HG02852 (cell line): ENCODE data around the gene MIGA2.

Source experiments
- ATAC-seq: cut with Tn5 transposase; IDR thresholded peaks from one replicate; pipeline ENCODE4 v1.9.1; 2021; ENCODE audit warnings: mild to moderate bottlenecking, moderate library complexity; ENCODE audit not compliant: unreplicated experiment

Gene MIGA2

DNA sequence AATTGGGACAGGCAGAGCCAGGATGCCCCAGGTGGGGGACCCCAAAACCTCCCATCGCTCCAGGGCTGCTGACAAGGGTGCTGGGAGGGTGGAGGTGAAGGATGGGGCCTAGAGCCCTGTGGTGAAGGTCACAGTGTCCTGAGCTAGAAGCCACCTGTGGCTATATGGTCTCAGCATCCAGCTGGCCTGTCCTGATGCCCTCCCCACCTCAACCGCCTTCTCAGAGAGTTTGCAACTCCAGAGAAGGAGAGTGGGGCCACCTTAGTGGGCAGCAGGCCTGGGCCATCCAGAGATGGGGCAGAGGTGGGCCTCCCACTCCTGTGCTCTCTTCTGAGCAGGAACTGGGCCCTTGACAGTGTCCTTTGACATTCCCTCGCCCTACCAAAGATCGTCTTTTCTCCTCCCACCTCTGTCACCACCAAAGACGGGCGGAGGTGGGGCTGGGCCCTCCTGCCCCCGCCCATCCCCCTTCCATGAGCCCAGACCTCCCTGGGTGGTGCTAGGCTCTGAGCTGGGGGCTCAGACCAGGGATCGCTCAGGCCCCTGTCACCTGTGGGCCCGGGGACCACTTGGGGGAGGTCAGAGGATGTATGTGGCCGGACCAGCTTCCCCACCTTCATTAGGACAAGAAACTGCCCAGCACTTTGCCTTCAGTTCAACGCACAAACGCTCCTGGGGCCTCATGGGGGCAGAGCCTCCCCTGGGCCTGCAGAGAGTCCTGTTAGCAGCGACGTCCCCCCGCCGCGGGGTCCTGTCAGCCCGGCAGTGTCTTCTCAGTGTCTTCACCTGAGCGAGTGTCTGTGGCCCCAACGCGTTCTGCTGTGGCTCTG, 34.5 kb downstream of the MIGA2 start:
- ATAC-seq: no peak

- ATAC-seq: no peak
These were observed 35.2 kb downstream of the MIGA2 start for GRCh38 chr9:129071526-129072126.

- no peak for ATAC-seq
These were observed 35.7 kb downstream of the MIGA2 start for GRCh38 chr9:129072171-129072570.

- no peak for ATAC-seq
These were observed 37.0 kb downstream of the MIGA2 start for GRCh38 chr9:129073404-129073803.

GRCh38 chr9:129074106-129074505, 37.7 kb downstream of the MIGA2 start:
- ATAC-seq: no peak

GRCh38 chr9:129075996-129076639, 39.7 kb downstream of the MIGA2 start:
- ATAC-seq: no peak

DNA sequence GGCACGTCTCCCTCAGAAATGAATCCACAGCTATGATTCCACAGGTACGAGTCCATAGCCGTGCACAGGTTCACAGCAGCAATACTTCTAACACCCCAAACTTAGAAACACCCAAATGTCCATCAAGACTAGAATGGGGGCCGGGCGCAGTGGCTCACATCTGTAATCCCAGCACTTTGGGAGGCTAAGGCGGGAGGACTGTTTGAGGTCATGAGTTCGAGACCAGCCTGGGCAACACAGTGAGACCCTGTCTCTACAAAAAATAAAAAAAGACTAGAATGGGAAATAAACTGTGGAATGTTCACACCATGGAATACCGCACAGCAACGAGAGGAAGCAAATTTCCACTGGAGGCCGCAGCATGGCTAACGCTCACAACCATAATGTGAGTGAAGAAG, 40.2 kb downstream of the MIGA2 start:
- ATAC-seq: no peak

GRCh38 chr9:129077236-129077635, 40.8 kb downstream of the MIGA2 start:
- ATAC-seq: no peak

GRCh38 chr9:129078691-129079503, 42.5 kb downstream of the MIGA2 start:
- no peak for ATAC-seq

DNA sequence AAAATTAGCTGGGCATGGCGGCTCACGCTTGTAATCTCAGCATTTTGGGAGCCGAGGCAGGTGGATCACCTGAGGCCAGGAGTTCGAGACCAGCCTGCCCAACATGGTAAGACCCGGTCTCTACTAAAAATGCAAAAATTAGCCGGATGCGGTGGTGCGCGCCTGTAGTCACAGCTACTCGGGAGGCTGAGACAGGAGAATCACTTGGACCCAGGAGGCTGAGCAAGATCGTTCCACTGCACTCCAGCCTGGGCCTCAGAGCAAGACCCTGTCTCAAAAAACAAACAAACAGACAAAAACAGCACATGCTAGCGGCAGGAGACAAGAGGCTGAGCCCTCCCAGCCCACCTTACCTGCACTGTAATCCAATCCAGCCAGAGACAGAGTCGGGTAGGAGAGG, 43.4 kb downstream of the MIGA2 start:
- ATAC-seq: no peak

- no peak for ATAC-seq
These were observed 43.8 kb downstream of the MIGA2 start for GRCh38 chr9:129080298-129080600.

DNA sequence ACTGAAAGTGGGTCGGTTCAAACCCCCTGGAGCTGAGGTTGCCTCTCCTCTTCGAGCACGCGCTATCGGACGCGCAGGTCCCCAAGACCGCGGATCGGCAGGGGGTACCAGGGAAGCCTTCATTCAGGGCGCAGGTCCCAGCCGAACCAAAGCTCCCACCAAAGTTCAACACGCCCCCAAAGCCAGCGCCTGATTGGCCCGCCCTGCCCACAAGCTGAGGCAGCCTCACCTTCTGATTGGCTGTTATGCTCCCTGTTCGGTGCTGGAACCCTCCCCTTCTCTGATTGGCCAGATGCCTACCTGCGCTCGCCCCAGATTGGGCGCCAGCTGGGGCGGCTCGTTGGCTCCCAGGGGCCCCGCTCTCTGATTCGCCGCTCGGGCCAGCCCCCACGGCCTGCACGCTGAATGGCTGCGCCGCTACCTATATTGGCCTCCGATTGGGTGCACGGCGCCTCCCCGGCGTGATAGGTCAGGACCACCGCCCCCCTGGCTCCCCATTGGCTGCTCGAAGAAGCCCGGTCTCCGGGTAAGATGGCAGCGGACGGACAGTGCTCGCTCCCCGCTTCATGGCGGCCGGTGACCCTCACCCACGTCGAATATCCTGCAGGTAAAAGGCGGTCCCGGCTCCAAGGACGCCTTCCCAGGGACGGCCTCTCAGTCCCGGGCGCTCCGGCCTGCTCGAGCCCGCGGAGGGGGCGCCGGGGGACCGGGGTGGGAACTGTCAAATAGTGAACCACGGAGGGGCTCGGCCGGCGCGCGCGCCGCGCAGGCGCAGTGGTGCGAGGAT, 44.4 kb downstream of the MIGA2 start, which contains the start of gene DOLPP1:
DOLPP1 (plus strand) TSS at position 511 of the 787 bp plus-strand sequence; CDS start at position 532, 21 bp downstream.
- peak; percentile 91 for ATAC-seq

DNA sequence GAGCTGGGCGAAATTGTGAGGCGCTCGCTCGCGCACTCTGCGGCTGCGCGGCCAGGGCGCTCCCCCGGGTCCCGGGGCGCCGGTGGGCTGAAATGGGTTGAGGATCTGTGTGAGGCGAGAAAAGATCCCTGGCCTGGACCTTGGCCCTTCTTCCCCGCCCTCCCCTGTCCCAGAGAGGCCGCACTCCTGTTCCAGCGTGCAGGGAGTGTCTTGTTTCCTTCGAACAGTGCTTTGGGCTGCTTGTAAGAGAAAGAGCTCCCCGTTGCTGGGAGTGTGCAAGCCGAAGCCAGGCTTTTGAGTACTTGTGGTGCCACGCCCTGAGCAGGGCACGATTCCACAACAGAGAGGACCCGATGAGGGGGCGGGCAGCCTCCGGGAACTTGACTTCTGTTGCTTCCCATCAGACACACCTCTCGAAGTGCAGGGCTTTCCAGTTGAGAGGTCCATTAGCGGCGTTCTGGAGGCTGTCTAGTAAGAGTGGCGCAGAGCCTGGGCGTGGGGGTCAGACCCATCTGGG, 45.0 kb downstream of the MIGA2 start:
- ATAC-seq: no peak

GRCh38 chr9:129084087-129084486, 47.7 kb downstream of the MIGA2 start:
- ATAC-seq: no peak

- no peak for ATAC-seq
These were observed 52.8 kb downstream of the MIGA2 start for GRCh38 chr9:129089246-129089645.

- no peak for ATAC-seq
These were observed 57.4 kb downstream of the MIGA2 start for GRCh38 chr9:129093602-129094386.

DNA sequence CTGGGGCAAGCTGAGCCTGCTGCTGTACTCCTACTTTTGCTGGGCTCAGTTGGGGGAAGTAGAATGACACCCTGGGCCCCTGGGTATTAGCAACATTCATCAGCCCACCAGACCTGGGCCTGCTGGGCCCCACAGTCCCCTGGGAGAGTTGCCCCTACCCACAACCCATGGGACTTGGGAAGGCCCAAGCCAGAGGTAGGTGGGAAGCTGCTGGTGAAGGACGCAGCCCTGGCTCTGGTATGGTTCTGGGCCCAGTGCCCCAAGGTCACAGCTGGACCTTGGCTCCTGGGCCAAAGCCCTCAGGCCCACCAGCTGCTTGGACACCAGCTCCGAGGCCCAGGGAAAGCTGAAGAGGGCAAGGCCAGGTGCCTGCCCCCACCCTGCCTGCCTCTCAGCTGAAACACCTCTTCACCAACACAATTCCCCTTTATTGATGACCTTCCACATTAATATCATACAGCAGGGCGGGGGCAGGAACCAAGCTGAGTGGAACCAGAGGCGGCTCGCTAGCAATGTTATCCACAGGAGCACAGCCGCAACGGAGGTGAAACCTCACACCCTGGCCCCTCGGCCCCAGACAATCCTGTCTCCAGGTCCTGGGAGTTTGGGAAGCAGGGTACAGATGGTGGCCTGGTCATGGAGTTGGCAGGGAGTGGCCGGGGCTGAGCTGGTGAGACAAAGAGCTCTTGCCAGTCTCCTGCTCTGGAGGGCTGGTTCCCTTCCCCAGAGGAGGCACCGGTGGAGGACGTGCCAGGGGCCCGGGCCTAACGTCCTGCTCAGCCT, 58.2 kb downstream of the MIGA2 start:
- no peak for ATAC-seq

DNA sequence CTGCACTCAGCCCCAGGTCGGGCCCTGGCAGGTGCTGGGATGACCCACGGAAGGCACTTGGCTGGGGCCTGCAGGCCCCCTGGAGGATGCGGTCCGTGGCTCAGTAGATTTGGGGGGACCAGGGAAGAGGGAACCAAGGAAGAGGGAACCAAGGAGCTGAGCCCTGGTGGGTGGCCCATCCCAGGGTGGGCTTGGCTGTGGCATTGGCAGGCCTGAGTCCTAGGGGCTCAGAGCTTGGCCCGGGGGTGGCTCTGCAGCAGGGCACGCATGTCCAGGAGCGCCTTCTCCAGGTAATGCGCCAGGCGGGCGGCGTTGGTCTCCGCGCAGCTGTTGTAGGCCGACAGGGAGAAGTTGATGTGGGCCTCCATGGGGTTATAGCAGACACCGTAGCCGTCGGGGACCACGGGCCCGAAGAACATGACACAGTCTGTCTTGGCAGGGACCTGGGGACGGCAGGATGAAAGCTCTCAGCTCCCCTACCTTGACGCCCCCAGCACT, 58.8 kb downstream of the MIGA2 start:
- ATAC-seq: no peak
